ENCODE measurements around the gene CALCOCO1.

Gene CALCOCO1

GRCh38 chr12:53738406-53739213, 11.4 kb upstream of the CALCOCO1 start:
- Histone ChIP-seq H3K4me3 (replicated peaks; ENCODE audit: insufficient read depth, low read length) (no peak overlapping the region), H3K27me3 (ENCODE audit: insufficient read depth, poor library complexity, severe bottlenecking) (peaks cover 36% of the 10 kb centered on the region), H3K27ac (replicated peaks) (no peak overlapping the region)
- no peak for DNase-seq (ENCODE audit: low read depth in 1 of 2, low spot score in 1 of 2)
- TF ChIP-seq GABPA (IDR thresholded peaks at IDR 0.05; ENCODE audit: low read depth) (no peak), CTCF (IDR thresholded peaks at IDR 0.05; ENCODE audit: insufficient read depth, low read length) (no peak)
- TF ChIP-seq, protein P1, sequence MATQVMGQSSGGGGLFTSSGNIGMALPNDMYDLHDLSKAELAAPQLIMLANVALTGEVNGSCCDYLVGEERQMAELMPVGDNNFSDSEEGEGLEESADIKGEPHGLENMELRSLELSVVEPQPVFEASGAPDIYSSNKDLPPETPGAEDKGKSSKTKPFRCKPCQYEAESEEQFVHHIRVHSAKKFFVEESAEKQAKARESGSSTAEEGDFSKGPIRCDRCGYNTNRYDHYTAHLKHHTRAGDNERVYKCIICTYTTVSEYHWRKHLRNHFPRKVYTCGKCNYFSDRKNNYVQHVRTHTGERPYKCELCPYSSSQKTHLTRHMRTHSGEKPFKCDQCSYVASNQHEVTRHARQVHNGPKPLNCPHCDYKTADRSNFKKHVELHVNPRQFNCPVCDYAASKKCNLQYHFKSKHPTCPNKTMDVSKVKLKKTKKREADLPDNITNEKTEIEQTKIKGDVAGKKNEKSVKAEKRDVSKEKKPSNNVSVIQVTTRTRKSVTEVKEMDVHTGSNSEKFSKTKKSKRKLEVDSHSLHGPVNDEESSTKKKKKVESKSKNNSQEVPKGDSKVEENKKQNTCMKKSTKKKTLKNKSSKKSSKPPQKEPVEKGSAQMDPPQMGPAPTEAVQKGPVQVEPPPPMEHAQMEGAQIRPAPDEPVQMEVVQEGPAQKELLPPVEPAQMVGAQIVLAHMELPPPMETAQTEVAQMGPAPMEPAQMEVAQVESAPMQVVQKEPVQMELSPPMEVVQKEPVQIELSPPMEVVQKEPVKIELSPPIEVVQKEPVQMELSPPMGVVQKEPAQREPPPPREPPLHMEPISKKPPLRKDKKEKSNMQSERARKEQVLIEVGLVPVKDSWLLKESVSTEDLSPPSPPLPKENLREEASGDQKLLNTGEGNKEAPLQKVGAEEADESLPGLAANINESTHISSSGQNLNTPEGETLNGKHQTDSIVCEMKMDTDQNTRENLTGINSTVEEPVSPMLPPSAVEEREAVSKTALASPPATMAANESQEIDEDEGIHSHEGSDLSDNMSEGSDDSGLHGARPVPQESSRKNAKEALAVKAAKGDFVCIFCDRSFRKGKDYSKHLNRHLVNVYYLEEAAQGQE (IDR thresholded peaks at IDR 0.05; ENCODE audit: insufficient replicate concordance, low read depth), result no peak

- Histone ChIP-seq H3K27ac (replicated peaks) (no peak overlapping the region), H3K4me3 (replicated peaks; ENCODE audit: insufficient read depth, low read length) (no peak overlapping the region), H3K27me3 (ENCODE audit: insufficient read depth, poor library complexity, severe bottlenecking) (peaks cover 36% of the 10 kb centered on the region)
- no peak for TF ChIP-seq CTCF (IDR thresholded peaks at IDR 0.05; ENCODE audit: insufficient read depth, low read length)
- no peak for TF ChIP-seq GABPA (IDR thresholded peaks at IDR 0.05; ENCODE audit: low read depth)
- no peak for TF ChIP-seq POLR2AphosphoS5 (IDR thresholded peaks at IDR 0.05; ENCODE audit: low read depth)
- DNase-seq (ENCODE audit: low read depth in 1 of 2, low spot score in 1 of 2), result no peak
These were observed 10.7 kb upstream of the CALCOCO1 start for GRCh38 chr12:53737951-53738405.

DNA sequence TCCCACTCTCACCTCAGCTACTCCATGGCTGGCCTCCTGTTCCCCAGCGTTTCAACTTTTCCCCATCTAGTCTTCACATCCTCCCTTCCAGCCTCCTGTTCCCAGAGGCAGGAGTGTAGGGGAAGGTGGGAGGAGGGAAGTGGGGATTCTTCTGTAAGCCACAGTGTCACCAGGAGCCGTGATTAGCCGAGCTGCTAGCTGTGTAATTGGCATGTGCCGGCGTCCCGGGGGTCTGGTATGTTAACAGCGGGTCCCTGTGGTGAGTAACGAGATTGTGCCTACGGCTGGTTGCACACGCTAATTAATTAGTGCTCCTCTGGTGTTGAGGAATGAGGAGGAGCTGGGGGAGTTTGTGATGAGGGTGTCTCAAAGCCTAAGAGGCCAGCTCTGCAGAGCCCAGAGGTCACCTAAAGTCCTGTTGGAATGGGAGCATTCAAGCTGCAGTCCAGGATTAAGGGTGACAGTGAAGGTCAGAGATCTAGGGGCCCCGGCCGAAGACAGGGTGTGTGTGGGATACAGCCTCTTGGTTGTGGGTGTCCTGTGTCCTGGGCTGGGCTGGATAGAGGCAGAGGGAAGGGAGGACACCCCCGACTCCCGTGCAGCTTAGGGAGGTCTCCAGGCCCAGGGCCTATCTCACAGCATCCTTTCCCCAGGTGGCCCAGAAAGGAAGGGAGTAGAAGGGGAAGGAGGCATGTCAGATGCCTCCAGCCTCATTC, 10.0 kb upstream of the CALCOCO1 start:
- Histone ChIP-seq H3K27ac (replicated peaks) (no peak overlapping the region), H3K27me3 (ENCODE audit: insufficient read depth, poor library complexity, severe bottlenecking) (peaks cover 36% of the 10 kb centered on the region), H3K4me3 (replicated peaks; ENCODE audit: insufficient read depth, low read length) (no peak overlapping the region)
- DNase-seq (ENCODE audit: low read depth in 1 of 2, low spot score in 1 of 2), result no peak
- TF ChIP-seq POLR2AphosphoS5 (IDR thresholded peaks at IDR 0.05; ENCODE audit: low read depth) (no peak), GABPA (IDR thresholded peaks at IDR 0.05; ENCODE audit: low read depth) (no peak), SPI1 (IDR thresholded peaks at IDR 0.05; ENCODE audit: borderline replicate concordance, low read depth) (no peak), CTCF (IDR thresholded peaks at IDR 0.05; ENCODE audit: insufficient read depth, low read length) (no peak)
- TF ChIP-seq, protein P1 (IDR thresholded peaks at IDR 0.05; ENCODE audit: insufficient replicate concordance, low read depth), result no peak
